D721Med (cell line): ENCODE measurements around the gene ANGPTL8.

Source experiments
- DNase-seq: peaks from one replicate; pipeline ENCODE4 v3.0.0; 2011; ENCODE audit warnings: low spot score; ENCODE audit not compliant: insufficient read length
- FAIRE-seq: peaks from 2 replicates; lab custom pipeline; 2011; peaks lifted over from hg19 to GRCh38; lab: Jason Lieb, UNC
- CTCF ChIP-seq: IDR thresholded peaks from 2 replicates; pipeline ENCODE4 v1.5.1; 2012; ENCODE audit warnings: mild to moderate bottlenecking, control low read depth; ENCODE audit not compliant: insufficient read depth; ENCODE audit errors: missing control alignments

Gene ANGPTL8

DNA sequence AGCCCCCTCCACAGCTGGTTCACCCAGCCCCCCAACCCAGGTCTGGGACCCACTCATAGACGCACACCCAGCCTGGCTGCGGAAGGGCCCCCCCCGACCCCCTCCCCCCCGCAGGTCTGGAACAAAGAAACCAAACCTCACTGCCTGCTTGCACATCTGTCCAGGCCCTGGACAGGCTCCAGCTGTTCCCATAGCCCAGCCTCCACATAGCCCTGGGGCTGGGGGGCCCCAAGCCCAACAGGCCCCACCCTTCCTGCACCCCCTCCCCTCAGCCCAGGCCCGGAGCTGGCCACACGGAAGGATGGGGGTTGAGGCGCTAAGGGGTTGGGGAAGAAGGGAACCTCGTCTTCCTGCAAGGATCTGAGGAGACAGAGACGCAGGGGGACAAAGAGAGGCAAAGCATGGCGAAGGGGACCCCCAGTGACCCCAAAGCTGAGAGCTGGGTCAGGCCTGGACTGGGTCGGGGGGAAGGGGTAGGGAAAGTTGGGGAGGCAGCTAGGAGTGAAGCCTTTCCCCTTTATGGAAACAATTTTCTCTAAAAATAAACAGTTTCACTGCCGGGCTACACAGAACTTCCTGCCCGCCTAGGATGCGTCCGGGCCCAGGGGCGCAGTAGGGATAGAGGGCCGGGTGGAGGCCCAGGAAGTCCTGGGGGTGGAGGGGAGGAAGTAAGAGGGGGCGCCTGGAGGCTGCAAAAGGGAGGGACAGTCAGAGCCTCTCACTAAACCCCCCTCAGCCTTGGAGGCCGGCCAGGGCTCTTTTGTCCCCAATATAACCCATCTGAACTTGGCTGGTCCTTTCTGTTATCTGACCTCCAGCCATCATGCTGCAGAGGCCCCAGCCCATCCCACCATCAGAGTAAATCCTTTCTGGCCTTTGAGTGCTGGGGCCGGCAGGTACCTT lies 44.5 kb upstream of the ANGPTL8 start:
- no peak for FAIRE-seq
- no peak for DNase-seq
- no peak for TF ChIP-seq CTCF

- no peak for TF ChIP-seq CTCF
- no peak for FAIRE-seq
- no peak for DNase-seq
Observed at GRCh38 chr19:11195681-11196080, 43.7 kb upstream of the ANGPTL8 start.

DNA sequence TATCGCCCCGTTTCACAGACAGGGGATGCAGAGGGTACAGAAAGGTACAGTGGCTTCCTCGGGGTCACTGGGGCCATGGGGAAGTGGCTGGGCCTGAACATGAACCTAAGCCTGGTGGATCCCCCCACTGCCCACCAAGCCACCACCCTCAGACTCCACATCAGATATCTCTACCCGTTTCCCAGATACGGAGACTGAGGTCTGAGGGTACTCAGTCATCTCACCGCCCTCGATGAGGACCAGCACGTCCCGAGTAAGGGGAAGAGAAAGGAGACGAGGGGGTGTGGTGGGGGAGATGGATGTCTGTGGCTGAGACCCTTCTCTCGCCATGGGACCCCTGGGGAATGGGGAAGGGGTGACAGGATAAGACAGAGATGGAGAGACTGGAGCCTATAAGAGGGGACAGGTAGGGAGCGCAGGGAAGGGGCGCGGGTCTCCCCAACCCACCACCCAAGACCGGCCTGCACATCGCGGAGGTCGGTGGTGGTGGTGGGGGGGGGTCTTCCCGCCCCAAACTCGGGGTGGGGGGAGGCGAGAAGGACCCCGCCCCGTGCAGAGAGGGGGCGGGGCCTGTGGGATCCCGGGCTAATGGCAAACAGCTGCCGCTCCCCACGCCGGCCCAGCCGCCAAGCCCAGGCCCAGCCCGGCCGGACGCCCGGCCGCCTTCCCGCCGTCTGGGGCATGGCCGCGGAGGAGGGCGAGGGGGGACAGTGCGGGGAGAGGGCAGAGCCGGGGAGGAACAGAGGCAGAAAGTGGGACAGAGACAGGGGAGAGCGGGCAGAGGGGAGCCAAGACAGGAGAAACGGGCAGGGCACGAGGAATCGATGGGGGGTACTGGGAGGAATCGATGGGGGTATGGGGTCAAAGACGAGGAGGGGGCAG lies 42.8 kb upstream of the ANGPTL8 start:
- FAIRE-seq: no peak
- no peak for DNase-seq

DNA sequence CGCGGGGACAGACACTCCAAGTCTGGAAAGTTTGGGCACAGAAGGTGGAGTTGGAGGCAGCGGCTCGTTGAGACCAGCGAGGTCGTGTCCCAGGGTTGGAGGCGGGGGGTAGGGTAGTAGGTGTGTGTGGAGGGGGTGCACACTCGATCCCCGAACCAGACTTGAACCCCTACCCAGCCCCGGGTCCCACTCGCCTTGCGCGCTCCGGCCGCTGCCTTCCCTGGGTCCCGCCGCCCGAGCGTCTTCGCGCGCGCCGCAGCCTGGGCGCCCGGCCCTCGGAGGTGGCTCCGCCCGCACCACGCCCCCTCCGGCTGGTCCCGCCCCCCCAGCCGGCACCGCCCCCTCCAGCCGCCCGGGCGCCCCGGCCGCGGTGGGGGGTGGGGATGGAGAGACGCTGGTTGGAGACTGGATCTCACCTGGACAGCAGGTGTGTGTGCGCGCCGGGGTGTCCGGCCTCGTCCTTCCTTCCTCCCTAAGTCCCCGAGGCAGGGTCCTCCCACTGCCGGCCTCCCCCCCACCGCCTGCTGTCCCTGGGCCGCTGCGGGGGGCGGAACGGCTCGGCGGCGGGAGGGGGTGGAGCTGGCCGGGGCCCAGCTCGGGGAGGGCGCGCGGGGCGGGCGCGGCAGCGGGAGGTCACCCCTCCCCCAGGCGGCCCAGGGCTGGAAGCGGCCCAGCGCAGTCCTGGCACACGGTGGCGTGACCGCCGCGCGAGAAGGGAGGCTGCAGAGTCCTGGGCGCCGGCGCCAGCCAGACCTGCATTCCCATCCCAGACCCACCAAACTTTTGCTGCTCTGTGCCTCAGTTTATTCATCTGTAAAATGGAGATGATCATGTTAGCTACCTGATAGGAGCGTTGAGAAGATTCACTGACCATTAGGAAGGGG lies 41.9 kb upstream of the ANGPTL8 start, which contains the start of gene KANK2:
TSS of gene KANK2 (minus strand) at position 255 of the 884 bp plus-strand sequence. CDS start 3,034 bp downstream, outside the sequence.
- FAIRE-seq (no peak), DNase-seq (peak; percentile 97)
- TF ChIP-seq CTCF: peak; percentile 1

More for the DNA sequence above, 42.8 kb upstream of the ANGPTL8 start:
- no peak for TF ChIP-seq CTCF

DNA sequence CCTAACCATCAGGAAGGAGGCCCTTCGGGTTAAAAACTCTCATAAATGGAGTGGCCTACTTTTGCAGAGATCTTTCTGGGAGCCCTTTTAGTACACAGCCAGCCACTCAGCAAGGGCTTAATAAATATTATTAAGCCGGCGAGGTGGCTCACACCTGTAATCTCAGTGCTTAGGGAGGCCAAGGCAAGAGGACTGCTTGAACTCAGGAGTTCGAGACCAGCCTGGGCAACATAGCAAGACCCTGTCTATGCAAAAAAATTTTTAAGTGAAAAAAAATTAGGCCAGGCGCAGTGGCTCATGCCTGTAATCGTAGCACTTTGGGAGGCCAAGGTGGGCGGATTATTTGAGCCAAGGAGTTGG lies 41.3 kb upstream of the ANGPTL8 start:
- DNase-seq (no peak), FAIRE-seq (no peak)
- no peak for TF ChIP-seq CTCF

- no peak for TF ChIP-seq CTCF
- no peak for DNase-seq
- no peak for FAIRE-seq
Observed at GRCh38 chr19:11198769-11199424, 40.5 kb upstream of the ANGPTL8 start.
